SK-N-SH treated with all-trans-retinoic acid at 6 μM for 48 hours (cell line): Measurements from ENCODE around the gene CTNND2.

Experiments
- ATAC-seq: fragments of 200-7000 bp; cut with Tn5 transposase; 3 replicates; pipeline ENCODE4 v1.9.1; 2020; ENCODE audit warnings: mild to moderate bottlenecking, moderate library complexity
- ARNTL ChIP-seq: fragments of 450-650 bp; formaldehyde crosslinking; IDR thresholded peaks from 2 replicates; pipeline ENCODE4 v1.5.0; 2020; ENCODE audit warnings: low read depth, mild to moderate bottlenecking, moderate library complexity, borderline replicate concordance
- BACH2 ChIP-seq: fragments of 250-450 bp; sonication (Bioruptor Pico); IDR thresholded peaks from 2 replicates; pipeline ENCODE4 v1.9.0; 2021; ENCODE audit warnings: mild to moderate bottlenecking, borderline replicate concordance
- CREB5 ChIP-seq: fragments of 250-450 bp; sonication (Bioruptor Pico); IDR thresholded peaks from 2 replicates; pipeline ENCODE4 v1.5.1; 2020; ENCODE audit warnings: low read depth, mild to moderate bottlenecking, moderate library complexity
- CSRNP3 ChIP-seq: fragments of 250-450 bp; sonication (Bioruptor Pico); IDR thresholded peaks from 2 replicates; pipeline ENCODE4 v1.5.1; 2021; ENCODE audit warnings: mild to moderate bottlenecking, moderate library complexity
- ESRRG ChIP-seq: fragments of 250-450 bp; sonication (Bioruptor Pico); IDR thresholded peaks from 2 replicates; pipeline ENCODE4 v1.6.1; 2021; ENCODE audit warnings: mild to moderate bottlenecking
- GLIS3 ChIP-seq: fragments of 250-450 bp; sonication (Bioruptor Pico); IDR thresholded peaks from 2 replicates; pipeline ENCODE4 v1.5.0; 2020; ENCODE audit warnings: mild to moderate bottlenecking, moderate library complexity
- ISL1 ChIP-seq: fragments of 250-450 bp; sonication (Bioruptor Pico); IDR thresholded peaks from 2 replicates; pipeline ENCODE4 v2.1.2; 2022; ENCODE audit warnings: mild to moderate bottlenecking, moderate library complexity
- OSR1 ChIP-seq: fragments of 250-450 bp; sonication (Bioruptor Pico); IDR thresholded peaks from 2 replicates; pipeline ENCODE4 v1.8.0; 2022; ENCODE audit warnings: moderate library complexity, mild to moderate bottlenecking, inconsistent platforms
- PATZ1 ChIP-seq: fragments of 250-450 bp; sonication (Bioruptor Pico); IDR thresholded peaks from 2 replicates; pipeline ENCODE4 v1.8.0; 2020; ENCODE audit warnings: mild to moderate bottlenecking, moderate library complexity, borderline replicate concordance
- POU6F1 ChIP-seq: fragments of 250-450 bp; sonication (Bioruptor Pico); IDR thresholded peaks from 2 replicates; pipeline ENCODE4 v1.8.0; 2021; ENCODE audit warnings: low read depth, mild to moderate bottlenecking, moderate library complexity, borderline replicate concordance
- SNAI2 ChIP-seq: fragments of 250-450 bp; sonication (Bioruptor Pico); IDR thresholded peaks from 2 replicates; pipeline ENCODE4 v1.5.0; 2020; ENCODE audit warnings: mild to moderate bottlenecking, moderate library complexity
- TCF4 ChIP-seq: fragments of 250-450 bp; sonication (Bioruptor Pico); IDR thresholded peaks from 2 replicates; pipeline ENCODE4 v1.8.0; 2021; ENCODE audit warnings: mild to moderate bottlenecking, moderate library complexity, borderline replicate concordance
- TOX ChIP-seq: fragments of 250-450 bp; sonication (Bioruptor Pico); IDR thresholded peaks from 2 replicates; pipeline ENCODE4 v1.8.0; 2021; ENCODE audit warnings: mild to moderate bottlenecking, moderate library complexity, borderline replicate concordance
- ZC3H10 ChIP-seq: fragments of 250-450 bp; sonication (Bioruptor Pico); IDR thresholded peaks from 2 replicates; pipeline ENCODE4 v1.5.1; 2021; ENCODE audit warnings: mild to moderate bottlenecking, moderate library complexity
- ZFP3 ChIP-seq: fragments of 250-450 bp; sonication (Bioruptor Pico); IDR thresholded peaks from 2 replicates; pipeline ENCODE4 v1.5.0; 2020; ENCODE audit warnings: mild to moderate bottlenecking, moderate library complexity
- ZFP30 ChIP-seq: fragments of 450-650 bp; formaldehyde crosslinking; IDR thresholded peaks from 2 replicates; pipeline ENCODE4 v1.5.0; 2022; ENCODE audit warnings: mild to moderate bottlenecking, moderate library complexity
- ZNF565 ChIP-seq: fragments of 450-650 bp; formaldehyde crosslinking; conservative IDR thresholded peaks from 2 replicates; pipeline ENCODE4 v1.5.0; 2020; ENCODE audit warnings: low read depth, mild to moderate bottlenecking, moderate library complexity
- ZNF70 ChIP-seq: fragments of 450-650 bp; formaldehyde crosslinking; IDR thresholded peaks from 2 replicates; pipeline ENCODE4 v1.5.0; 2020; ENCODE audit warnings: mild to moderate bottlenecking, moderate library complexity
- ZNF8 ChIP-seq: fragments of 450-650 bp; formaldehyde crosslinking; IDR thresholded peaks from 2 replicates; pipeline ENCODE4 v1.5.0; 2020; ENCODE audit warnings: mild to moderate bottlenecking, moderate library complexity

Gene CTNND2

GRCh38 chr5:11509793-11510192 lies 394.5 kb downstream of the CTNND2 start (continued):
- TF ChIP-seq CREB5, result no peak
- TF ChIP-seq, all 23 proteins: peak for 0

GRCh38 chr5:11507156-11507910 lies 396.9 kb downstream of the CTNND2 start:
- TF ChIP-seq ZFP30 (CRISPR knock-in tag) (no peak), ISL1 (CRISPR knock-in tag) (no peak), OSR1 (CRISPR knock-in tag) (no peak), TCF4 (CRISPR knock-in tag) (no peak), ZNF565 (CRISPR knock-in tag) (no peak), CREB5 (no peak), ARNTL (no peak), TOX (CRISPR knock-in tag) (no peak), SNAI2 (CRISPR knock-in tag) (no peak), BACH2 (CRISPR knock-in tag) (no peak), CSRNP3 (CRISPR knock-in tag) (no peak), ZFP3 (CRISPR knock-in tag) (no peak), ZNF70 (no peak), ESRRG (CRISPR knock-in tag) (no peak), GLIS3 (CRISPR knock-in tag) (no peak), ZNF8 (CRISPR knock-in tag) (no peak)
- no peak for ATAC-seq

- ATAC-seq, result no peak
- TF ChIP-seq POU6F1 (no peak), CSRNP3 (CRISPR knock-in tag) (no peak)
Observed at GRCh38 chr5:11504886-11505193, 399.4 kb downstream of the CTNND2 start.

GRCh38 chr5:11504065-11504885 lies 400.0 kb downstream of the CTNND2 start:
- no peak for ATAC-seq
- no peak for TF ChIP-seq PATZ1 (CRISPR knock-in tag)
- TF ChIP-seq POU6F1, result no peak
- TF ChIP-seq OSR1 (CRISPR knock-in tag), result no peak
- no peak for TF ChIP-seq ZC3H10 (CRISPR knock-in tag)
- no peak for TF ChIP-seq ARNTL
- TF ChIP-seq, all 23 proteins: peak for 0
